IPS-11a (cell line): Measurements from ENCODE around the gene HAND2.

Source experiments
- H3K4me3 ChIP-seq: one replicate; pipeline ENCODE4 v1.5.1; 2013; ENCODE audit warnings: low read depth, low read length, control low read depth

Gene HAND2

DNA sequence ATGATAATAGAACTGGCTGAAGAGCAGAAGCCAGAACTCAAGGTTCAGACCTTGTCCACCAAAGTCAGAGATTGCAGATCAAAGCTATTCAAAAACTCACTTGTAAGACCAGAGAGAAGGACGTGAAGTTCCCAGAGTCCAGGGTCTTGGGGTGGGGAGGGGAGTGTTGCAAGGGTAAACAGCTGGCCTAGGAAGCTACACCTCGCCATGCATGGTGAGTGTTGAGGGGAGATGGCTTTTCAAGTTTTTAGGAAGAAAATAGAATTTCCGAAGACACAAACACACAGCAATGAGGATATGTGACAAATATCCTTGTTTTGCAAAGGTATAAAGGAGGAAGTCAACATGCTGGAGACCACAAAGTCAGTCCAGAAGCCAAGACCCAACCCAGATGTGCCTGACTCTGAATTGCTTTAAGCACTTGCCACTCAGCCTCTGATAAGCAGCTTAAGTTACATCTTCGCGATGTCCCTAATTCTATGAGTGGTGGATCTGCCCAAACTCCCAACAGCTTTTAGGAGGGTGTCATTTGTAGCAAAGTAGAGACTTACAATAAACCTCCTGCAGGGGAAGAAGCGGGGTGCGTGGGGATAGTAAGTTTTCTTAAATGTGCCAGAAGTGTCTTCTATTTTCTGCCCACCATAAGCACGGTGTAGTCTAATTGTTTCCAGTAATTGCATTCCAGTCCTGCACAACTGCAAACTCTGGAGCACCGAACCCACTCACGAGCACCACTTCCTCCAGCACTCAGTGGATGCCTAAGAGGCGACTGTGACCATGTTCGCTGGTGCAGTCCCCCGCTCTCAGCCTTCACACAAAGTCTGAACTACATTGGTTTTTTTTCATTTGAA lies 26.5 kb downstream of the HAND2 start:
- no peak overlapping the region for H3K4me3 ChIP-seq

DNA sequence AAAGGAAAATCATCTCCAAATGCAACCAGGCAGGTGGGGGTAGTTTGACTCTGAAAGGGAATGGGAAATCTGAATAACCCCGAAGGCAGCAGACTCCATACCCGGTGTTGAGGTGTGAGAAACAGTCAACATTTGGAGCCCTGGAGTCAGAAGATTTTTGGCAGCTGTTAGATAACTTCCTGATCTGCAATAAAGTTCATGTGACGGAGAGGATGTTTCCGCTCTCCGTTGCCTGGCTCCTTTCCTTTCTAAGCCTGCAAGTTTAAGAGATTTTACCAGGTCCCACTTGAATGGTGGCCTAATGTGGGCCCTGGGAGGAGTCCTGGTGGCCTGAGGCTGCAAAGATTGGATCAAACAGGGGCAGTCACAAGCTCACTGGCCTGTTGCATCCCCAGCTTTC lies 27.7 kb downstream of the HAND2 start:
- no peak overlapping the region for H3K4me3 ChIP-seq

DNA sequence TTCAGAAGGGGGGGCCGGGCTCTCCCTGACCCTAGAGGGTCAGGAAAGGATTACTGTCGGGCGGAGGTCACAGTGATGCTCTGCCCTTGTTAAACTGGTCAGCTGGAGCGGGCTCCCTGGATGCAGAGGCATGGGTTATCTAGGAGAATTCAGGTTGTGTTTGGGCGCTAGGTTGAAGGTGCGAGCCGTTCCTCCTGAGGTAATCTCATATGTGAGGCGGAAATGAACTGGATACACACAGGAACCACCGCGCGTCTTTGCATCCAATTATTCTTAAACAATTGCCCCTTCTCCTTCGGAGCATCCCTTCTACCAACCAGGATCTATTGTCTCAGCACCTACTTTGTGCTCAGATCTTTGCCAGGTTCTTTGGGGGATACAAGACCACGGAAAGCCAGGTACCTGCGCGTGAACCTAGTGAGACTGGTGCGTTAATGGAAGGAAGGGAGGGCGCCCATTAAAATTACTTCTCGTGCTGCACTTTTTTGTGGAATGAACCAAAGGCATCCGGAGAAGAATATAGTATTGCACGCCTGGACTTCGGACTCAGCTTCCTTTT lies 28.4 kb downstream of the HAND2 start:
- no peak overlapping the region for H3K4me3 ChIP-seq

DNA sequence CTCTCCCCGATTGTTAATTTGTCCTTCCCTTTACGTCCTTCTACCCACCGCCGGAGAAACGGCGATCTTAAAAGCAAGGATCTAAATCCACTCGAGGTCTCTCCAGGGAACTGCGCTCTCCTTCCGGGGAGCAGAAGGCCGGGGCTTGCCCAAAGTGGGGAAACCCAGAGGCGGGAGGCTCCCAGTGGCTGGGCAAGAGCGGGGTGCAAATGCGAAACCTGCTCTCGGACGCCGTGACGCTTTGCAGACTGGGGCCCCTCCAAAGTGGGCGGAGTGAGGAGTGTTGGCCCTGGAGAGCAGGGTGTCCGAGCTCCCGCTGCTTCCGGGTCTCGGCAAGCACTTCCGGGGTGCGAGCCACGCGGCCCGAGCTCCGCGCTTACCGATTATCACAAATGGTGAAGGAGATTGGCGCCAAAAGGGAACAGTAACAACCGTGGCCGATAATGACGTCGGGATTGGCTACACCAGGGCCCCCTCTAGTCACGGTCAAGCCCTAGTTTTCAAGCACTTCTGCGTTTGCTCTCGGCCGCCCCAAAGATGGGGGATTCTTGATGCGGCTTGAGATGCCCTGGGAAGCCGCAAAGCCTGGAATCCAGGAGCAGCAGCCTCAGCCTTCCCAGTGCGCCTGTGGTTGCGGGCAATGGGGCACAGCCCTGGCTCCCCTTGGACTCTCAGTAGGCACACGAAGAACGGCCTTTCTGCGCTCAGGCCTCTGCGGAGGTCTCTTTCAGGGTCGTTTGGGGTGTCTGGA lies 29.0 kb downstream of the HAND2 start:
- H3K4me3 ChIP-seq, result peak overlapping the region; percentile 39

DNA sequence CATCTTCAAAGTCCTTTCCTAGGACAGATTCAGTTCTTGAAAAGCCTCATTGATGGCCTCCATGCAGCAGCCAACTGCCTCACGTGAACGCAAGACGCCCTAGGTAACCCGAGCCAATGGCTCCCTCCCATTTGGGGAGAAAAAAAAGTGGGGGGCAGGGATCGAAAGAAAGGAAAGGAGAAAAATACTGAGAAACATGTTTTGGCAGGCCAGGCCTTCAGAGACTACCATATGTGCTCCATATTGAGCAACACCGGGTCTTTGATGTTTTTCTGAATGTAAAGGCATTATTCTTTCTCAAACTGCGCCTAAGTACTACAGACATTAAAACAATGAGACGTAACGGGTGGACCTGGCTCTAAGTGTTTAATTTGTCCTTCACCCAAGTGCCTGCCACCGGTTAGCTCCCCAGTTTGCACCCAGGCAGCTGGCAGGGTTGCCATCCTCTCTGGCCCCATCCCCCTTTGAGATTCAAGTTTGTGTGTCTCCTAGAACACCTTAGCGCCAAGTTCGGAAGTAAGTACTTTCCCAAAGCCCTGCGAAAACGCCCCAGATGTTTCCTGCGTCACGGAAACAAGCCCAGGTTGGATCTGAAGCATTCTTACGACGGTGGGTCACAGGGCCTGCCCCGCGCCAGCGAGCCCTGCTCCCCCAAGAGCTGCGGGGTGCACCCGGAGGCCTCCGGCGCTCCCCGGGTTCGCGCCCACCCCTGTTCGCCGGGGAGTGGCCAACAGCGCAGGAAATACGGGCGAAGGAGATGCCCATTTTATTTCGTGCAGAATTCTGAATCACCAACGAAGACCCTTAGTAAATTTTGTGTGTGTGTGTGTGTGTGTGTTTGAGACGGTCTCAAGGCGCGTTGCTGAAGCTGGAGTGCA lies 30.1 kb downstream of the HAND2 start:
- no peak overlapping the region for H3K4me3 ChIP-seq

DNA sequence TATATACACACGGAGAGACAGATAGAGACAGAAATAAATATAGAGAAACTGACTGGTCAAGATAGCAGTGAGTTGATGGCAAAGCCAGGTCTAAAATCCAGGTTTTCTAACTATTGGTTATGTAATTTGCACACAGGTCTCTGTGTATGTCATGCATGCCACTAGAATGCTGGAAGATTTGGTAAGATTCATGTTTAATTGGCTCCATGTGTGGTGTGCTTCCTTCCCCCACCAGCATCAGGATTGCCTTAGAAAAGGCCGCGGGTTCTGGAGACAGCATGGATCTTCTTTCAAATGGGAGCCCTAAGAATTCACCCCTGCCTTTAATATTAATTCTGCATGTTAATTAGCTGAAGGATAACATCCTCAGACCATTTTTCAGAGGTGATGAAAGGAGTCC lies 31.3 kb downstream of the HAND2 start:
- H3K4me3 ChIP-seq, result no peak overlapping the region

DNA sequence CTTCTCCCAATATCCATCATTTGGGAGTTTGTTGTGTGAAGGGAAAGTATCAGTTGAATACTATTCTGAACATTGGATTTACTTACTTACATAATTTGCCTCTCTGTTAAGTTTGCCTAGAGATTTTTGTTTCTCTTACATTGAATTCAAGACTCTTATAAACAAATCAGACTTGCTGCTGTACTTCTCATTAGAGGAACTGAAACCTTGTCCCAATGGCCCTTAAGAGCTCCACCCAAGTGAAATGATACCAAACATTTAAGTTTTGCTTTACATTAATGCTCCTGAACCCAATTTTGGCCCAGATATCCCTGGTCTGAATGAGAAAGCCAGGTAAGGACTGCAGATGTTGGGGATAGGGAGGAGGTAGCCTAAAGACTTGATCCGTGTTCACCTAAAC lies 32.0 kb downstream of the HAND2 start:
- no peak overlapping the region for H3K4me3 ChIP-seq

DNA sequence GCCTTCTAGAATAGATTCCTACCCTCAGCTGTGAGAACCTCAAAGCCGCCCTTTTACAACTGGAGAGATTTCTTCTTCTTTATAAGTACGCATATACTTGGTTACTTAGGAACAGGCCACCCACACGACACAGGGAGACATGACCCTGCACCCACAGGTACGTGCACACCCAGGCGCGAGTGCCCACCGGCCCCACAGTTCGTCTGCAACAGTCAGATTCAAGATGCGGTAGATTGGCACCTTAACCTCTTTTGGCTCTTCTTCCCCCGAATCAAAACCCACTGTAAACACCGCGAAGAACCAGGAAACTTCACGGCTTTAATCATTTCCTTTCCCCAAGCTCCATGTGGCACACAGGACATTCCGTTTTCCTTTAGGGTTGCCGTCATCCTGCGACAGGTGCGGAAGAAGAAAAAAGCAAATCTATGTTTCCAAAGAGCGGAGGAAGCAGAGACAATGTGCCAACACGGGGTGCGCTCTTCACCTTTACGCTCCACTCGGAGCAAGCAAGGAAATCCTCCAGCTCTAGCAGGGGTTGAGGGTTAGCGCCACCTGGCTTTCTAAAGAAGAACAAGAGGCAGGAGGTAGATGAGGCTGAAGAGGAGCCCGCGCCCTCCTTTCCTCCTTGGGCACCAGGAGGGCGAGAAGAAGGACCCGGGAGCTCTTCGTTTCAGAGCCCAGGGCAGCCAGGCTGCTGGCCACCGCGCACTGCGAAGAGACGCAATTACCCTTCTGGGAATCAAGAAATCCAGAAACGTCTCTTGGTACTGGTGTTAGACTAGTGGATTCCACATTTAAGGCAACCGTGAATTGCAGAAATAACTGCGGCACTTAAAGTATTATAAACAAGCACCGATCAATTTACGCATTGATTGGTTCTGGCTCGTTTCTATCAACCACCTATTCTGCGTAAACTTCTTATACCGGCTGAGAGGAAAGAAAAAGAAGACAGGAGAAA lies 35.7 kb downstream of the HAND2 start:
- peak overlapping the region; percentile 21 for H3K4me3 ChIP-seq

DNA sequence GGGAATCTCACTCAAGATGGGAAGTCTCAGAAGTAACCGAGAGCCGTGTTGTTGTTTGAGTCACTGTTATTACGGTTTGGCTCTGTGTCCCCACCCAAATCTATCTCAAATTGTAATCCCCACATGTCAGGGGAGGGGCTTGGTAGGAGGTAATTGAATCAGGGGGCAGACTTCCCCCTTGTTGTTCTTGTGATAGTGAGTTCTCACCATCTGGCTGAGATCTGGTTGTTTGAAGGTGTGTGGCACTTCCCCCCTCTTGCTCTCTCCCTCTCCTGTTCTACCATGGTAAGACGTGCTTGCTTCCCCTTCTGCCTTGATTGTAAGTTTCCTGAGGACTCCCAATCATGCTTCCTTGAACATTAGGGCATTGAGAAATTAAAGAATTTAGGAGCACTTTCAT lies 37.0 kb downstream of the HAND2 start:
- no peak overlapping the region for H3K4me3 ChIP-seq

DNA sequence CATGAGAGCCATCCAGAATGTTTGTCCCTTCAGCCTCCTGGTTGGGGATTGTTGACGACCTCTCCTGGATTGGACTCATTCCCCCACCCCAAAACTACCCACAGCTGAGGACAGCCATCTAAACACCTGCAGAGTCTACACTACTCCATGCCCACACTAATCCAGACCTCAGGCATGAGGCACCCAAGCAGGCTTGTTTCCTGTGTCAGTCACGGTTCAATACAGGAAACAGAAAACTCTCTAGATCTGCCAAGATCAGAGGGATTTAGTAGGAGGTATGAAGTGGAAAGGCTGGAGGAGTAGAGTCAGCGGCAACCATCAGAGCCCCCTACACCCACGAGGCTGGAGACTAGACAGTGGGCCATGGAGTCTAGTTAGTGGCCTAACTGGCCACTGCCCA lies 37.7 kb downstream of the HAND2 start:
- H3K4me3 ChIP-seq, result no peak overlapping the region

DNA sequence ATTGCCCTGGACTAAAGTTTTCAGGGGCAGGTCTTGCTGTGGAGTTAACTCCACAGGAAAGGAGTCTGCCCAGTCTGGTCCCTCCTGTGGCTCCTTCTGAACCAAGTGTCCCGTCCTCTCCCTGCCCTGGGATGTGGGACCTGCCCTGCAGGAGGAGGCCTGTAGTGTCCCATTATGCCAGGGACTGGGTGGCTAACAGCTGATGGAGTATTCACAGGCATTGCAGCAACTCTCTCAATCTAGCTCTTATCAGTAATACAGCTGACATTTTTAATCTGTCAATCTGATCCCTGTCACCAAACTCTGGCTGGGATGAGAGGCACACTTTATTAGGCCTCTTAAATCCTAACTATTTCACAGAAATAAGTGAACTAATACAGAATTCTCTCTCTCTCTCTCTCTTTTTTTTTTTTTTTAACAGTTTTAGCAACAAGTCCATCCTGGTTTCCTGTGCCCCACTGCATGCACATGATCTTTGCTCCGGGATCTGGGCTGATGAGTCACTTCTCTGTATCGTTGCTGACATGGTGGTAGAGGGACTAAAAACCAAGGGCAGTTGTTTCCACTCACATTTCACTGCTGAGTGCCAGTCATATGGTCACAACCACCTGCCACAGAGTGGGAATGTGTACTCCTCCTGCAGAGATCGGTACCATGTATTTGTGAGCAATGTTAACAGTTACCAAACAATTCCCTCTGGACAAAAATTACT lies 39.1 kb downstream of the HAND2 start:
- no peak overlapping the region for H3K4me3 ChIP-seq

DNA sequence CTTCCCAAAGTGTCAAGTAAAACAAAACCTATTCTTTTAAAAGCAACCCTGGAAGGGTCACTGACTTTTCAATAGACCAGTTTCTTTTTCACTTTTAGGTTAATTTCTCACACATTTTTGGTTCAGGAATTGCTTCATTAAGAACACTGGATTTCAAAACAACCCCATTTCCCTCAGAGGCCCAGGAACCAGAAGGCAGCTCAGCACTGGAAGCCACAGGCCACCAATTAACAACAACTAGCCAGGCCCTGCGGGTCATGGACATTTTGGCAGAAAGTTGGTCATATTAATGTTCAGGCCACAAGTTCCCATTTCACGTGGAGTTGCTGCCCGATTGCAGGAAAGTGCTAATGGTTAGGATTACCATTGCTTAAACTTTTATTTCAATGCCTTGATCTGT lies 39.8 kb downstream of the HAND2 start:
- no peak overlapping the region for H3K4me3 ChIP-seq

DNA sequence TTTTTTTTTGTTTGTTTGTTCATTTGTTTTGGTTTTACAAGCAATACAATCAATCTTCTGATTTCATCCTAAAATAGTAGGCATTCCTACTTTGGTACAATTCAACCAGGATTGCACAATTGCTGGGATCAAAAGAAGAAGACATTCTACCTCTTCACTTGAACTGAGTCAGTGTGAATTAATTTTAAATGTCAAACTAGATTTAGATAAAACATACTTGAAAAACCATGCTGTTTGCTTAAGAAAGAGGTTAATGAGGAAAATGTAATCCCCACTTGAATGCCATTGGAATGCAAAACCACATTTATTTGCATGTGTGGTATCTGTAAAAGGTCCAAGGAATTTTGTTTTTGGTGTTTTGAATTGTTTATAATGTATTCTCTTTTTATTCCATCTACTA lies 40.5 kb downstream of the HAND2 start:
- H3K4me3 ChIP-seq, result no peak overlapping the region

DNA sequence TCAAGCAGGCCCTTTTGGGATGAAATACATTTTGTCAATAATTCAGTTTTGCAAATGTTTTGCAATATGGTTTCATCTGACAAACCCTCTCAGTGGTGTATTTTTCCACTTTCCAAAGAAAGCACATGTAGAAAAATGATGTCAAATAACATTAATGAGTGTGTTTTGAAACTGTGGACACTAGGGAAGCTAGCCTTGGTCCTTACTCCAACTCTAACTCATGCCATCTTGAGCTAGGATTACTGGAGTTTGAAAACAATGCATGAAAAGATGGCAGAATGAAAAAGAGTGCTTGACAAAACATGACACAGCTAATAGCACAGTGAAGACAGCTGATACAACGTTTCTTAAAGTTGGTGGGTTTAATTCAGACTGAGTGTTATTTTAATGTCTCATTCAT lies 41.4 kb downstream of the HAND2 start:
- no peak overlapping the region for H3K4me3 ChIP-seq

DNA sequence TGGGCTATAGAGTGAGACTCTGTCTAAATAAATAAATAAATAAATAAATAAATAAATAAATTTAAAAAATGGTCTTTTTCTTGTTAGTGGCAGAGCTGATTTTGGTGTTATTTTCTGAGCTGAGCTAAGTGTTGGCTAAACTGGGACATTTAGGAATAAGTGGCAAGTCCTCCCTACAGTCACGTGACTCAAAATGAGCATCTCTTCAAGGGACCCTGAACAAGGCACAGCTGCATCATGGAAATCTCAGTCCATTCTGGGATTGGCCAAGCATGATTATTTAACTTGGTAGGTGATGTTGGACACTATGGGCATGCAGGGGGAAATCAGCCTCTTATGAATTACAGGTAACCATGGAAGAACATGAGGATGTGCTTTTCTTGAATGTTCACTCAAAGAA lies 42.0 kb downstream of the HAND2 start:
- no peak overlapping the region for H3K4me3 ChIP-seq

DNA sequence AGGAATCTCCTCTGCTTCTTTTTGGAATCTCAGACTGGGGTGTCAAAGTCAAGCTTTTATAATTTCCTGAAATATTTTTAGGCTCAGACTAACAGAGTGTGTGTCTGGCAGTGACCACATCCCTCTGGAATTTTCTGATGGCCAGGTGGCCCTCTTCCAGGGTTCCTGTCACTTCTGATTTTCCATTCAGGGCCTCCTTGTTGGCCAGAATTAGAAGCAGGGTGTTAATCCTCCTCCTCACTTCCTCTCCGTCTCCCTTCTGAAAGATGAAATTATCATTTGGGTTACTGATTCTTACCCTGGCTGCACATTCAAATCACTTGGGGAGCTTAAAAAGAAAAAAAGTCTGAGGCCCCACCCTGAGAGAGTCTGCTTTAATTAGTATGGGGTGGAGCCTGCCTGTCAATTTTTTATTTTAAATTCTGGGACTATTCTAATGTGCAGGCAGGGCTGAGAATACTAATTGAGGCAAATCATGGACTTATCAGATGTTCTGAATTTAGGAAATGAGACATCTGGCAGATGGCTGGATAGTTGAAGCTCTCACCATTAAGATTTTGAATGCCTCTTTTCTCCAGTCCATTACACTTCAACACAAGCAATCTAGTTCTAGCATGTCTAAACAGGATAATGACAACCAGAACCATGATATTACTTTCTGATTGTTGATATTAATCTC lies 43.2 kb downstream of the HAND2 start:
- H3K4me3 ChIP-seq, result no peak overlapping the region

DNA sequence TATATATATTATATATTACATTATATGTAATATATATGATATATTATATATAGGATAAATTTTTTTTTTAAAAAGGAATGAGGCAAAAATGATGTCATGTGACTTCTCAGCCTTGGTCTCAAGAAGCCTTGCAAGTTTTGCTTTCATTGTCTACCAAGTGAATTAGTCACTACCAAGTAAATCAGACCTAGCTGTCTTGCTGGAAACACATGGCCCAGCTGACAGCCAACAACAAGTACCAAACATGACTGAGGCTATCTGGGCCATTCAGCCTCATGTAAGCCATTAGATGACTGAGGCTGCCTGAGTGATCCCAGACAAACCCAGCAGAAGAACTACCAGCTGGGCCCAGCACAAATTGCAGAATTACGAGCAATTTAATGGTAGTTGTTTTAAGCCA lies 44.9 kb downstream of the HAND2 start:
- no peak overlapping the region for H3K4me3 ChIP-seq

DNA sequence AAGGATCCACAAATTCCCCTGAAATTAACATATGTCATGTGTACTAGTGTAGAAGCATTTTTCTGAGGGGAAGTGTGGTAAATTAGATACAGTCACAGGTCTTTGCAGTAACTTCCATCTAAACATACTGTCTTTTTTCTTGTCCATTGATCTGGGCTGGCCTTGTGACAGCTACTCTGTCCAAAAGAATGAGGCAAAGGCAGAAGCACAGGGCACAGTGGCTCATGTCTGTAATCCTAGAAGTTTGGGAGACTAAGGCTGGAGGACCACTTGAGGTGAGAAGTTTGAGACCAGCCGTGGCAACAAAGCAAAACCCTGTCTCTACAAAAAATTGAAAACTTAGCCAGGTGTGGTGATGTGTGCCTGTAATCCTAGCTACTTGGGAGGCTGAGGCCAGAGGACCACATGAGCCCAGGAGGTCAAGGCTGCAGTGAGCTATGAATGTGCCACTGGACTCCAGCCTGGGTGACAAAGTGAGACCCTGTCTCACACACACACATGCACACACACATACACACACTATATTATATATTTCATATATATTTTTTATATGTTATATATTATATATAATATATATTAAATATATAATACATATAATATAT lies 47.6 kb downstream of the HAND2 start:
- no peak overlapping the region for H3K4me3 ChIP-seq
